Kidney epithelial cell (primary cell): ENCODE measurements around the gene HLCS. TPM values are rescaled to one million over a fixed set of nuclear protein-coding genes. Genes with fewer than 3 reads are reported as not detected.
A peak's percentile ranks its signal among the peaks of the same experiment; 100 is the strongest.
"Not testable (repeated sequence)": the region's sequence is repeated elsewhere in the genome, so short reads cannot be mapped to it uniquely, and the experiment has no call there.

ENCODE experiments used
- DNase-seq: peaks from one replicate; pipeline ENCODE4 v3.0.0-alpha.2; 2010; ENCODE audit warnings: low read depth
- H3K27me3 ChIP-seq: 2 replicates; pipeline ENCODE4 v1.6.0; 2011; ENCODE audit warnings: low read length; ENCODE audit not compliant: control insufficient read depth, insufficient read depth
- H3K36me3 ChIP-seq: 2 replicates; pipeline ENCODE4 v1.5.1; 2011; ENCODE audit warnings: low read length; ENCODE audit not compliant: control insufficient read depth, insufficient read depth
- H3K4me3 ChIP-seq: 2 replicates; pipeline ENCODE4 v1.5.1; 2011; ENCODE audit warnings: low read depth, mild to moderate bottlenecking, control low read depth, low read length
- total RNA-seq: library from RNA; depleted of rRNA; stranded (reverse); fragments of >200 nt; gene quantifications from 2 replicates; pipeline ENCODE4 v1.2.3, GENCODE V29; 2015
- TF ChIP-seq, protein P1 (sequence below): IDR thresholded peaks from 2 replicates; pipeline ENCODE4 v1.5.1; 2011; ENCODE audit warnings: mild to moderate bottlenecking, moderate library complexity, low read length, control low read depth, inconsistent platforms; ENCODE audit not compliant: insufficient read depth, poor library complexity, severe bottlenecking

HLCS gene
- total RNA-seq, 1 donor from 2014 or later, result 26.7 TPM

DNA sequence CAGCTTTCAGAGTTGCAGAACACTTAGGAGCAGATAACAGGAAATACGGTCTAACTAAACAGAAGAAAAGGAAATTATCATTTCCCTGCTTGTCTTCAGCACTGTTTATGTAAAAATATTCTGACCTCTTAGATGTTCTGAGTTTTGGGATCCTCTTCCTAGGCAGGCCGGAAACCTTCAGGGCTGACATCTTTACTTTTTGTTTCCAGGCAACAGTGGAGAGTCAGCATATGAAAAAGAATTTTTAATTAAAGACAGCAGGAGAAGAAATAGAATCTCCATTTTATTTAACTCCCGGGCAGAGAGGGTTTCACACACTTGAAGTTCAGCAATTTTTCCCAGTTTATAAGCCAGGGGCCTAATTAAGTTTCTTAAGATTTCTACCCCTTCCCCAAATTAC lies 35.0 kb upstream of the HLCS start:
- TF ChIP-seq, protein P1, sequence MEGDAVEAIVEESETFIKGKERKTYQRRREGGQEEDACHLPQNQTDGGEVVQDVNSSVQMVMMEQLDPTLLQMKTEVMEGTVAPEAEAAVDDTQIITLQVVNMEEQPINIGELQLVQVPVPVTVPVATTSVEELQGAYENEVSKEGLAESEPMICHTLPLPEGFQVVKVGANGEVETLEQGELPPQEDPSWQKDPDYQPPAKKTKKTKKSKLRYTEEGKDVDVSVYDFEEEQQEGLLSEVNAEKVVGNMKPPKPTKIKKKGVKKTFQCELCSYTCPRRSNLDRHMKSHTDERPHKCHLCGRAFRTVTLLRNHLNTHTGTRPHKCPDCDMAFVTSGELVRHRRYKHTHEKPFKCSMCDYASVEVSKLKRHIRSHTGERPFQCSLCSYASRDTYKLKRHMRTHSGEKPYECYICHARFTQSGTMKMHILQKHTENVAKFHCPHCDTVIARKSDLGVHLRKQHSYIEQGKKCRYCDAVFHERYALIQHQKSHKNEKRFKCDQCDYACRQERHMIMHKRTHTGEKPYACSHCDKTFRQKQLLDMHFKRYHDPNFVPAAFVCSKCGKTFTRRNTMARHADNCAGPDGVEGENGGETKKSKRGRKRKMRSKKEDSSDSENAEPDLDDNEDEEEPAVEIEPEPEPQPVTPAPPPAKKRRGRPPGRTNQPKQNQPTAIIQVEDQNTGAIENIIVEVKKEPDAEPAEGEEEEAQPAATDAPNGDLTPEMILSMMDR, result no peak
- Histone ChIP-seq H3K27me3 (peaks cover 9% of the 10 kb centered on the region), H3K36me3 (no peaks in the 10 kb centered on the region), H3K4me3 (no peak overlapping the region)
- DNase-seq, result no peak

DNA sequence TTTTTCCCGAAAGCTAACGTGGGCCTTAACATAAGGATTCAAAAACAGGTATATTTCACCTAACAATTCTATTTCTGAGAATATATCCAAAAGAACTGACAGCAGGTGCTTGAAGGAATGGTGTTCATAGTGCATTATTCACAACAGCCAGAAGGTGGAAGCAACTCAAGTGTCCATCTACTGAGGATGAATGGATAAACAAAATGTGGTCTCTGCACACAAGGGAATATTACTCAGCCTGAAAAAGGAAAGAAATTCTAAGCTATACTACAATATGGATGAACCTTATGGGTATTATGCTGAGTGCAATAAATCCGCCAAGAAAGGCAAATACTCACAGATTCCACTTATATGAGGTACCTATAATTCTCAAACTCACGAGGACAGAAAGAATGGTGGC lies 33.9 kb upstream of the HLCS start:
- TF ChIP-seq, protein P1, result no peak
- H3K4me3 ChIP-seq, result no peak overlapping the region
- H3K36me3 ChIP-seq, result no peaks in the 10 kb centered on the region

DNA sequence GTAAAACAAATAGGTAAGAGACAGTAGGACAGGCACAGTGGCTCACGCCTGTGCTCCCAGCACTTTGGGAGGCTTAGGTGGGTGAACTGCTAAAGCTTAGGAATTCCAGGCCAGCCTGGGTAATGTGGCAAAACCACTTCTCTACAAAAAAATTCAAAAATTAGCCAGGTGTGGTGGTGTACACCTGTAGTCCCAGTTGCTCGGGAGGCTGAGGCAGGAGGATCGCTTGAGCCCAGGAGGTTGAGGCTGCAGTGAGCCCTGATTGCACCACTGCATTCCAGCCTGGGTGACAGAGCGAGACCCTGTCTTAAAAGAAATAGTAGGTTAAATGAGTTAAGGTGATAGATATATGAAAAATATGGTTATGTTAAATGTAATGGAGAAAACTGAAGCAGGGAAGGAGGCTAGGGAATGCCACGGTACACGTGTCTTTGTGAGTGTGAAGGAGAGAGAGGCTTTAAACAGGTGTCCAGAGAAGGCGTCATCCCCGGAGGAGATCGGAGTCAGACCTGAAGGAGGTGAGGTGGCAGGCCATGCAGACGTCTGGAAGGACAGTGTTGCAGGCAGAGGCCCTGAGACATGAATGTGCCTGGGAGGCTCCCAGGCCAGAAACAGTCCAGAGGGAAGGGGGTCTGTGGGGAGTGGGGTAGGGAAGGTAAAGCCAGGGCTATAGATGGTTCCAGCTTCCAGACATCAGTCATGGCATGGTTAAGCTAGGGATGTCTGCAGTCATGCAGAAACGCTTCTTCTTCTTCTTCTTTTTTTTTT lies 32.8 kb upstream of the HLCS start:
- DNase-seq, result no peak
- TF ChIP-seq, protein P1, result no peak
- no peak overlapping the region for H3K4me3 ChIP-seq
- no peaks in the 10 kb centered on the region for H3K27me3 ChIP-seq
- H3K36me3 ChIP-seq, result no peaks in the 10 kb centered on the region

More for the DNA sequence above, 33.9 kb upstream of the HLCS start:
- DNase-seq, result no peak
- H3K27me3 ChIP-seq, result no peaks in the 10 kb centered on the region

DNA sequence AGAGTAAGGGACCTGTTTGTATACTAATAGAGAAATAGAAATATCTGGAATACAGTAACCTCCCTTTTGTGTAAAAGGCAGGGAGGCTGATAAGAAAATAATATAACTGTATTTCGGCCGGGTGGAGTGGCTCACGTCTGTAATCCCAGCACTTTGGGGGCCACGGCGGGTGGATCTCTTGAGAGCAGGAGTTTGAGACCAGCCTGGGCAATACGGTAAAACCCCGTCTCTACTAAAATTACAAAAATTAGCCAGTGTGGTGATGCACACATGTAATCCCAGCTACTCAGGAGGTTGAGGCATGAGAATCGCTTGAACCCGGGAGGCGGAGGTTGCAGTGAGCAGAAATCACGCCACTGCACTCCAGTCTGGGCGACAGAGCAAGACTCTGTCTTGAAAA lies 28.8 kb upstream of the HLCS start:
- H3K36me3 ChIP-seq, H3K27me3 ChIP-seq, DNase-seq: not testable (repeated sequence)

DNA sequence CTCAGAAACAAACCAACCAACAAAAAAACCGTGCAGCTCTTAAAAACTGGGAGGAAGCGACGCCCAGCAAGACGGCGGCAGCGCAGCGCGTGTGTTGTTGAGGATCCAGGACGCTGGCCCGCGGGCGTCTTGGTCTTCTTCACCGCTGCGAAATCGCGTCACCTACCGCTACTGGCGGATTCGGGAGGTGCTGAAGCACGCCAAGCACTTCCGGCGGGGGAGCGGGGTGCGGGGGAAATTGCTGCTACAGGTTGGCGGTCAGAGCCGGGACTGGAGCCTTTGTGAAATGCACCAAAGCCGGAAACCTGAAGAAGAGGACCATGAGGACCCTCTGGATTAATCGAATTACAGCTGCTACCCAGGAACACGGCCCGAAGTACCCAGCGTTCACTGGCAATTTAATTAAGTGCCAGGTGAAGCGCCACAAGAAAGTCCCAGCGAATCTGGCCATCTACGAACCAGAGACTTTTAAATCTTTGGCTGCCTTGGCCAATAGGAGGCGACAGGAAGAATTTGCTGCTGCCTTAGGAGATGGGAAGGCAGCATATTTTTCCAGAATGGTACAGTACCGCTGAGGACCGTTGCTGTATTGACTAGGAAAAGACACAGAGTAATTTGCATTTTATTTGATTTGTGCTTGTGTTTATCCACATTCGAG lies 28.2 kb upstream of the HLCS start:
- no peak for DNase-seq
- Histone ChIP-seq H3K27me3 (no peaks in the 10 kb centered on the region), H3K4me3 (peak overlapping the region; percentile 27), H3K36me3 (no peaks in the 10 kb centered on the region)
- TF ChIP-seq, protein P1, result peak; percentile 40

More for the DNA sequence above, 28.8 kb upstream of the HLCS start:
- not testable (repeated sequence) for H3K4me3 ChIP-seq

DNA sequence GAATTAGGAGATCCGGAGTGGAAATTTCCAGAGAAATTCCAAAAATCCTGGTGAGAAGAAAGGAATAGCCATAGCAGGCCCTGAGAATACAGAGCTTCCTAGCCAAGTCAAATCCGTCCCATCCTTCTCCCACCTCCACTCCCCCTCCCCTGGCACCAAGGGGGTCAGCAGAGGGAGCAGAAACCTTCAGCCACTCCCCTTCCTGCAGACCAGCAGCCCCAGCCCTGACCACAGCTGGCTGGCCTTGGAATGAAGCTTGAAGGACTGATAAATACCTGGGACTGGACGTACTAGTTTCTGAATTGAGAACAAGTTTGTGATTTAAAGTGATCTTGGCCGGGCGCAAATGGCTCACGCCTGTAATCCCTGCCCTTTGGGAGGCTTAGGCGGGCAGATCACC lies 26.2 kb upstream of the HLCS start:
- no peak overlapping the region for H3K4me3 ChIP-seq
- no peaks in the 10 kb centered on the region for H3K36me3 ChIP-seq
- TF ChIP-seq, protein P1, result no peak
- H3K27me3 ChIP-seq, result no peaks in the 10 kb centered on the region
- DNase-seq, result no peak
